ENCODE measurements around the gene ENTPD2.

Gene ENTPD2

GRCh38 chr9:137053944-137054931 lies at the start of gene ENTPD2:
ENTPD2 (minus strand) TSS chr9:137054061; CDS start chr9:137053997, 64 bp downstream.
- H3K4me3 ChIP-seq (ENCODE audit: low read length), result no peak within 1 kb of the TSS
- DNase-seq (ENCODE audit: low read depth), result no peak
- TF ChIP-seq, protein P1, sequence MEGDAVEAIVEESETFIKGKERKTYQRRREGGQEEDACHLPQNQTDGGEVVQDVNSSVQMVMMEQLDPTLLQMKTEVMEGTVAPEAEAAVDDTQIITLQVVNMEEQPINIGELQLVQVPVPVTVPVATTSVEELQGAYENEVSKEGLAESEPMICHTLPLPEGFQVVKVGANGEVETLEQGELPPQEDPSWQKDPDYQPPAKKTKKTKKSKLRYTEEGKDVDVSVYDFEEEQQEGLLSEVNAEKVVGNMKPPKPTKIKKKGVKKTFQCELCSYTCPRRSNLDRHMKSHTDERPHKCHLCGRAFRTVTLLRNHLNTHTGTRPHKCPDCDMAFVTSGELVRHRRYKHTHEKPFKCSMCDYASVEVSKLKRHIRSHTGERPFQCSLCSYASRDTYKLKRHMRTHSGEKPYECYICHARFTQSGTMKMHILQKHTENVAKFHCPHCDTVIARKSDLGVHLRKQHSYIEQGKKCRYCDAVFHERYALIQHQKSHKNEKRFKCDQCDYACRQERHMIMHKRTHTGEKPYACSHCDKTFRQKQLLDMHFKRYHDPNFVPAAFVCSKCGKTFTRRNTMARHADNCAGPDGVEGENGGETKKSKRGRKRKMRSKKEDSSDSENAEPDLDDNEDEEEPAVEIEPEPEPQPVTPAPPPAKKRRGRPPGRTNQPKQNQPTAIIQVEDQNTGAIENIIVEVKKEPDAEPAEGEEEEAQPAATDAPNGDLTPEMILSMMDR (conservative IDR thresholded peaks at IDR 0.05; ENCODE audit: low read depth, low read length), result no peak

DNA sequence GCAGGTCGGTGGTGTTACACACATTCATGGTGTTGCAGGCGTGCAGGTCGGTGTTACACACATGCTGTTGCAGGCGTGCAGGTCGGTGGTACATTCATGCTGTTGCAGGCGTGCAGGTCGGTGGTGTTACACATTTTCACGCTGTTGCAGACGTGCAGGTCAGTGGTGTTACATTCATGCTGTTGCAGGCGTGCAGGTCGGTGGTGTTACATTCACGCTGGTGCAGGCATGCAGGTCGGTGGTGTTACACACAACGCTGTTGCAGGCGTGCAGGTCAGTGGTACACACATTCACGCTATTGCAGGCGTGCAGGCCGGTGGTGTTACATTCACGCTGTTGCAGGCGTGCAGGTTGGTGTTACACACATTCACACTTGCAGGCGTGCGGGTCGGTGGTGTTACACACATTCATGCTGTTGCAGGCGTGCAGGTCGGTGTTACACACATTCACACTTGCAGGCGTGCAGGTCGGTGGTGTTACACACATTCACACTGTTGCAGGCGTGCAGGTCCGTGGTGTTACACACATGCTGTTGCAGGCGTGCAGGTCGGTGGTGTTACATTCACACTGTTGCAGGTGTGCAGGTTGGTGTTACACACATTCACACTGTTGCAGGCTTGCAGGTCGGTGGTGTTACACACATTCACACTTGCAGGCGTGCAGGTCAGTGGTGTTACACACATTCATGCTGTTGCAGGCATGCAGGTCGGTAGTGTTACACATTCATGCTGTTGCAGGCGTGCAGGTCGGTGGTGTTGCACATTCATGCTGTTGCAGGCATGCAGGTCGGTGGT lies 49.5 kb upstream of the ENTPD2 start:
- H3K4me3 ChIP-seq (ENCODE audit: low read length), result no peak overlapping the region
- TF ChIP-seq, protein P1 (conservative IDR thresholded peaks at IDR 0.05; ENCODE audit: low read depth, low read length), result no peak

GRCh38 chr9:137099231-137099630 lies 45.4 kb upstream of the ENTPD2 start:
- no peak for DNase-seq (ENCODE audit: low read depth)
- TF ChIP-seq, protein P1 (conservative IDR thresholded peaks at IDR 0.05; ENCODE audit: low read depth, low read length), result no peak

More for the DNA sequence above, 49.5 kb upstream of the ENTPD2 start:
- DNase-seq (ENCODE audit: low read depth), result no peak

GRCh38 chr9:137097761-137098462 lies 44.1 kb upstream of the ENTPD2 start:
- TF ChIP-seq, protein P1 (conservative IDR thresholded peaks at IDR 0.05; ENCODE audit: low read depth, low read length), result no peak
- no peak overlapping the region for H3K4me3 ChIP-seq (ENCODE audit: low read length)
- DNase-seq (ENCODE audit: low read depth), result no peak

More at GRCh38 chr9:137099231-137099630, 45.4 kb upstream of the ENTPD2 start:
- no peak overlapping the region for H3K4me3 ChIP-seq (ENCODE audit: low read length)

DNA sequence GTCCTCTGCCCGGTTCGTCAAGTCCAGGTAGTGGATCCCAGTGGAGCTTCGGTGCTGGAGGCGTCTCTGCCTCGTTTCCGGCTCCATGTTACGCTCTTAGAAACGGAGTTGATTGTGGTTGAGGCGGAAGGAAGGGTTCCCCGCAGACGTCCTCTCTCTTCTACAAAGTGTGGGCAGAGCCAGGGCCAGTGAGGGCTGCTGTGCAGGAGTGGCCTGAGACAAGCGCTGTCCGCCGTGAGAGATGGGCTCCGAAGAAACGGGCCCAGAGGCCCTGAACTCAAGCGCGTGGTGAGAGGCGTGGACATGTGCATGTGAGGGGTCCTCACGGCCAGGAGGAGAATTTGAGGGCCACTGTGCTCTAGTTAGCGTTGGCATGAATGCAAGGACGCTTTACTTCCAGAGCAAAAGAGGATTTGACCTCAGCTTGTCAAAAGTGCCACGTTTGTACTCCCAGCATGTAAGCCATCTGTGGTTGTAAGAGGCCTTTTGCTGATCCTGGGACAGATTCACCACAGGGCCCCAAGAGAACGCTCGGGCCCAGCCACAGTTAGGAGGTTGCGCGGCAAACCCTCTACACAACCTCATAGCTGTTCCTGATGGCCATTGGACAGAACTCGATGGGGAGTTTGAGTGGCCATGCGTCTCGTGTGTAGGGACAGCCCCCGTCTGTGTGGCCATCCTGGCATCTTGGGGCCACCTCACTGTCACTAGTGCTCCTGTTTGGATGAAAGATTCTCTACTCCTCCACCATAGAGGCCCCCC lies 43.1 kb upstream of the ENTPD2 start:
- H3K4me3 ChIP-seq (ENCODE audit: low read length), result no peak overlapping the region
- DNase-seq (ENCODE audit: low read depth), result no peak
- TF ChIP-seq, protein P1 (conservative IDR thresholded peaks at IDR 0.05; ENCODE audit: low read depth, low read length), result no peak
